DND-41 (cell line): ENCODE data around the gene STX4.

Experiments
- CTCF ChIP-seq: IDR thresholded peaks from 2 replicates; pipeline ENCODE4 v1.5.1; 2012; ENCODE audit warnings: borderline replicate concordance, low read length, moderate library complexity, mild to moderate bottlenecking; ENCODE audit not compliant: poor library complexity, severe bottlenecking; ENCODE audit errors: extremely low read depth
- EZH2 ChIP-seq: IDR thresholded peaks from 3 replicates; pipeline ENCODE4 v1.6.1; 2012; ENCODE audit warnings: borderline replicate concordance, low read depth, mild to moderate bottlenecking, moderate library complexity, low read length, inconsistent platforms; ENCODE audit not compliant: severe bottlenecking

GRCh38 chr16:30992931-30993816 is 40.2 kb upstream of the STX4 start:
- TF ChIP-seq CTCF (no peak), EZH2 (no peak)
